Activated CD8-positive, alpha-beta T cell treated with anti-CD3 and anti-CD28 coated beads for 36 hours (primary cell): ENCODE measurements around the gene CEBPA. TPM values are rescaled to one million over a fixed set of nuclear protein-coding genes. Genes with fewer than 3 reads are reported as not detected.

Source experiments
- ATAC-seq: fragments of 200-7000 bp; cut with Tn5 transposase; one replicate; pipeline ENCODE4 v1.10.0; 2021; ENCODE audit warnings: mild to moderate bottlenecking, moderate library complexity
- CTCF ChIA-PET: fragments of 350-600 bp; sonication (Branson Sonifier 250); formaldehyde crosslinking; loops from one replicate; lab custom pipeline; 2021; ENCODE audit warnings: antibody characterized with exemption; lab: Charles Lee
- POLR2A ChIA-PET: fragments of 350-600 bp; sonication (Branson Sonifier 250); formaldehyde crosslinking; loops from one replicate; lab custom pipeline; 2021; ENCODE audit warnings: antibody characterized with exemption; lab: Charles Lee
- DNase-seq: peaks from one replicate; pipeline ENCODE4 v3.0.0-alpha.2; 2020
- H3K27ac Mint-ChIP-seq: one replicate; pipeline ENCODE4 v1.8.0; 2021; ENCODE audit warnings: mild to moderate bottlenecking, mixed read lengths
- H3K27me3 Mint-ChIP-seq: one replicate; pipeline ENCODE4 v1.8.0; 2021; ENCODE audit warnings: mixed read lengths
- H3K36me3 Mint-ChIP-seq: one replicate; pipeline ENCODE4 v1.8.0; 2021; ENCODE audit warnings: low read depth, mixed read lengths
- H3K4me1 Mint-ChIP-seq: one replicate; pipeline ENCODE4 v1.8.0; 2021; ENCODE audit warnings: low read depth, mixed read lengths
- H3K4me3 Mint-ChIP-seq: one replicate; pipeline ENCODE4 v1.8.0; 2021; ENCODE audit warnings: mild to moderate bottlenecking, moderate library complexity, mixed read lengths
- H3K9me3 Mint-ChIP-seq: one replicate; pipeline ENCODE4 v1.8.0; 2021; ENCODE audit warnings: mixed read lengths
- CTCF ChIP-seq: fragments of 200-600 bp; IDR thresholded peaks from one replicate; pipeline ENCODE4 v1.8.0; 2022; ENCODE audit warnings: antibody characterized with exemption, mild to moderate bottlenecking
- intact Hi-C: fragments of 100-400 bp; cut with micrococcal nuclease; formaldehyde crosslinking; loops from one replicate; pipeline ENCODE4 v1.10.0; 2022
- total RNA-seq, 2 experiments: library from RNA; stranded (reverse); gene quantifications; one replicate each; pipeline ENCODE4 v1.2.3, GENCODE V29; 2021

Gene CEBPA
- total RNA-seq, 2 experiments from 2014 or later = 0.34 to 0.45 TPM

GRCh38 chr19:33254245-33254824 lies 48.0 kb downstream of the CEBPA start:
- peaks cover 2% of the 10 kb centered on the region for H3K27me3 Mint-ChIP-seq
- no peaks in the 10 kb centered on the region for H3K36me3 Mint-ChIP-seq
- no peak overlapping the region for H3K27ac Mint-ChIP-seq
- ATAC-seq (no peak), DNase-seq (no peak)
- H3K4me3 Mint-ChIP-seq = no peak overlapping the region
- H3K9me3 Mint-ChIP-seq = peaks cover 4% of the 10 kb centered on the region
- ChIA-PET CTCF (interaction anchor here (1.5 kb wide), 1 partner anchor 152 kb away, joined by 3 read pairs; no protein-coding TSS in a partner anchor), POLR2A (interaction anchor here (0.8 kb wide), 1 partner anchor 87 kb away, joined by 3 read pairs; no protein-coding TSS in a partner anchor)
- H3K4me1 Mint-ChIP-seq = no peaks in the 10 kb centered on the region
- no peak for TF ChIP-seq CTCF
- intact Hi-C loops = no loop called here

GRCh38 chr19:33252971-33253370 lies 49.4 kb downstream of the CEBPA start:
- POLR2A ChIA-PET = no interaction called here
- CTCF ChIA-PET = no interaction called here

GRCh38 chr19:33252418-33252962 lies 49.8 kb downstream of the CEBPA start:
- H3K4me3 Mint-ChIP-seq = no peak overlapping the region

More at GRCh38 chr19:33252971-33253370, 49.4 kb downstream of the CEBPA start:
- intact Hi-C loops = no loop called here
- H3K9me3 Mint-ChIP-seq = peaks cover 3% of the 10 kb centered on the region
- no peaks in the 10 kb centered on the region for H3K36me3 Mint-ChIP-seq
- H3K4me3 Mint-ChIP-seq = no peak overlapping the region
- H3K27me3 Mint-ChIP-seq = peaks cover 2% of the 10 kb centered on the region
- DNase-seq (no peak), ATAC-seq (no peak)
- no peak overlapping the region for H3K27ac Mint-ChIP-seq
- TF ChIP-seq CTCF = no peak
- H3K4me1 Mint-ChIP-seq = no peaks in the 10 kb centered on the region

GRCh38 chr19:33251526-33252090 lies 50.7 kb downstream of the CEBPA start:
- ChIA-PET CTCF (no interaction called here), POLR2A (no interaction called here)
- Mint-ChIP-seq H3K27ac (no peak overlapping the region), H3K9me3 (no peaks in the 10 kb centered on the region), H3K36me3 (no peaks in the 10 kb centered on the region), H3K4me1 (no peaks in the 10 kb centered on the region), H3K4me3 (no peak overlapping the region), H3K27me3 (peaks cover under 1% of the 10 kb centered on the region)
- DNase-seq = no peak
- no peak for ATAC-seq
- intact Hi-C loops = no loop called here
- TF ChIP-seq CTCF = no peak

More at GRCh38 chr19:33252418-33252962, 49.8 kb downstream of the CEBPA start:
- no peak for TF ChIP-seq CTCF
- intact Hi-C loops = no loop called here
- no peaks in the 10 kb centered on the region for H3K36me3 Mint-ChIP-seq
- ATAC-seq = no peak
- DNase-seq = no peak
- POLR2A ChIA-PET = no interaction called here
- H3K9me3 Mint-ChIP-seq = no peaks in the 10 kb centered on the region
- no peaks in the 10 kb centered on the region for H3K4me1 Mint-ChIP-seq
- CTCF ChIA-PET = no interaction called here
- no peak overlapping the region for H3K27ac Mint-ChIP-seq
- peaks cover 2% of the 10 kb centered on the region for H3K27me3 Mint-ChIP-seq

GRCh38 chr19:33251076-33251475 lies 51.3 kb downstream of the CEBPA start:
- peaks cover 1% of the 10 kb centered on the region for H3K9me3 Mint-ChIP-seq
- CTCF ChIA-PET = no interaction called here

More at GRCh38 chr19:33251076-33251475, 51.3 kb downstream of the CEBPA start:
- Mint-ChIP-seq H3K36me3 (no peaks in the 10 kb centered on the region), H3K4me1 (no peaks in the 10 kb centered on the region), H3K27ac (no peak overlapping the region), H3K27me3 (no peaks in the 10 kb centered on the region), H3K4me3 (no peak overlapping the region)
- POLR2A ChIA-PET = no interaction called here
- intact Hi-C loops = no loop called here
- ATAC-seq = no peak
- DNase-seq = no peak
- no peak for TF ChIP-seq CTCF
